Breast epithelium (tissue), 3 donors: Measurements from ENCODE around the gene MPPED1.

Experiments
- POLR2A ChIP-seq: fragments of 450-650 bp; IDR thresholded peaks from one replicate; pipeline ENCODE4 v1.6.1; 2016; ENCODE audit warnings: antibody characterized with exemption, mild to moderate bottlenecking, moderate library complexity
- TF ChIP-seq, protein P1 (sequence below), 3 donors: fragments of 450-650 bp; IDR thresholded peaks; one replicate each; pipeline ENCODE4 v1.5.1; 2016 to 2017; ENCODE audit warnings: antibody characterized with exemption in 3 of 3, mild to moderate bottlenecking in 3 of 3, moderate library complexity in 3 of 3

DNA sequence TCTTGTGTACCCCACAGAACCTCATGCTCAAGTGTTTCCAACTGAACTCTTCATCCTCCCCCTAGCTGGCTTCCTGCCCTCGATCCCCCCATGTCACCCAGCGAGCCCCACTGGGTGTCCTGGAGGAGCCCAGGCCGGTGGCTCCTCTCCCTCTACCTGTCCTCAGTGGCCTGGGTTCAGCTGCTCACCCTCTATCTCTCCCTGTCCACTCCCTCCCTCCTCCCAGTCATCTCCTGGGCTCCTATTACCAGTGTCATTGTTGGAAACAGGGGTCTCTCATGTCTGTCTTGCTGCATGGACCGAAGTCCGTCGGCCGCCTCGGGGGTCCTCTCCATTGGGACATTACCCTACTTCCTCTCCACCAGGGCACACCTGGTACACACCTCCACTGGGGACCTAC, 12.9 kb upstream of the MPPED1 start:
- TF ChIP-seq, protein P1, sequence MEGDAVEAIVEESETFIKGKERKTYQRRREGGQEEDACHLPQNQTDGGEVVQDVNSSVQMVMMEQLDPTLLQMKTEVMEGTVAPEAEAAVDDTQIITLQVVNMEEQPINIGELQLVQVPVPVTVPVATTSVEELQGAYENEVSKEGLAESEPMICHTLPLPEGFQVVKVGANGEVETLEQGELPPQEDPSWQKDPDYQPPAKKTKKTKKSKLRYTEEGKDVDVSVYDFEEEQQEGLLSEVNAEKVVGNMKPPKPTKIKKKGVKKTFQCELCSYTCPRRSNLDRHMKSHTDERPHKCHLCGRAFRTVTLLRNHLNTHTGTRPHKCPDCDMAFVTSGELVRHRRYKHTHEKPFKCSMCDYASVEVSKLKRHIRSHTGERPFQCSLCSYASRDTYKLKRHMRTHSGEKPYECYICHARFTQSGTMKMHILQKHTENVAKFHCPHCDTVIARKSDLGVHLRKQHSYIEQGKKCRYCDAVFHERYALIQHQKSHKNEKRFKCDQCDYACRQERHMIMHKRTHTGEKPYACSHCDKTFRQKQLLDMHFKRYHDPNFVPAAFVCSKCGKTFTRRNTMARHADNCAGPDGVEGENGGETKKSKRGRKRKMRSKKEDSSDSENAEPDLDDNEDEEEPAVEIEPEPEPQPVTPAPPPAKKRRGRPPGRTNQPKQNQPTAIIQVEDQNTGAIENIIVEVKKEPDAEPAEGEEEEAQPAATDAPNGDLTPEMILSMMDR (IDR thresholded peaks at IDR 0.05) = no peak
- no peak for TF ChIP-seq POLR2A
